ENCODE data around the gene NTNG1.

The NTNG1 gene

GRCh38 chr1:107344268-107344760, 203.5 kb downstream of the NTNG1 start:
- peak; percentile 29 for DNase-seq

GRCh38 chr1:107344836-107345235, 204.0 kb downstream of the NTNG1 start:
- no peak for DNase-seq

- no peak for DNase-seq
Measured at GRCh38 chr1:107352850-107353249, 212.0 kb downstream of the NTNG1 start.

GRCh38 chr1:107357376-107357775, 216.5 kb downstream of the NTNG1 start:
- DNase-seq = no peak

- peak; percentile 31 for DNase-seq
Measured at GRCh38 chr1:107358619-107359327, 217.9 kb downstream of the NTNG1 start.

GRCh38 chr1:107359472-107360241, 218.8 kb downstream of the NTNG1 start:
- no peak for DNase-seq

GRCh38 chr1:107362468-107363140, 221.8 kb downstream of the NTNG1 start:
- DNase-seq = no peak

- no peak for DNase-seq
Measured at GRCh38 chr1:107363154-107363553, 222.3 kb downstream of the NTNG1 start.

GRCh38 chr1:107365527-107366240, 224.8 kb downstream of the NTNG1 start:
- DNase-seq = no peak

GRCh38 chr1:107378426-107378825, 237.6 kb downstream of the NTNG1 start:
- DNase-seq = no peak

- no peak for DNase-seq
Measured at GRCh38 chr1:107378866-107379265, 238.0 kb downstream of the NTNG1 start.

GRCh38 chr1:107379826-107380225, 239.0 kb downstream of the NTNG1 start:
- no peak for DNase-seq

GRCh38 chr1:107389410-107390396, 248.9 kb downstream of the NTNG1 start:
- peak; percentile 9 for DNase-seq

- no peak for DNase-seq
Measured at GRCh38 chr1:107394301-107394700, 253.5 kb downstream of the NTNG1 start.

- no peak for DNase-seq
Measured at GRCh38 chr1:107401704-107402103, 260.9 kb downstream of the NTNG1 start.

GRCh38 chr1:107404756-107405155, 263.9 kb downstream of the NTNG1 start:
- DNase-seq = no peak

- DNase-seq = no peak
Measured at GRCh38 chr1:107405236-107405635, 264.4 kb downstream of the NTNG1 start.

- no peak for DNase-seq
Measured at GRCh38 chr1:107407011-107407410, 266.2 kb downstream of the NTNG1 start.

- no peak for DNase-seq
Measured at GRCh38 chr1:107413546-107413945, 272.7 kb downstream of the NTNG1 start.

- no peak for DNase-seq
Measured at GRCh38 chr1:107413951-107414350, 273.1 kb downstream of the NTNG1 start.

- DNase-seq = no peak
Measured at GRCh38 chr1:107414550-107414949, 273.7 kb downstream of the NTNG1 start.

- no peak for DNase-seq
Measured at GRCh38 chr1:107415241-107415640, 274.4 kb downstream of the NTNG1 start.
